ENCODE data around the gene ZFAND3. TPM values are rescaled to one million over a fixed set of nuclear protein-coding genes. Genes with fewer than 3 reads are reported as not detected.

Gene ZFAND3
- total RNA-seq, 1 experiment from 2014 or later: 47.2 TPM

DNA sequence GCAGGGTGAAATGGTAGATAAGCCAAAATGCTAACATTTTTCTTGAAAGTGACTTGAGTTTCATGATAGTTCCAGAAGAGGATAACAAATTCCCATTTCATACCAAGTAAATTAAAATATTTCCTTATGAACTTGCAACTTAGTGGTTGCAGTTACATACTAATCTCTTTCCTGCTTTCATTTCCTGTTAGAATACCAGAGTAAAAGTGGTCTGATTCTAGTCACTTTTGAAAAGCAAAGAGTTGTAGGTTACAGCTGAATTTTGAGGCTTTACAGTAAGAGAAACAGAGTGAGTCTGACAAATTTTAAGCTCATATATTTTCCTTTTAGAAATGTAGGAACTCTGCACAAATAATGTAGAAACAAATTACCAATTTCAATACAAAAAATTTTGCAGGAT lies 117.4 kb downstream of the ZFAND3 start:
- ChIA-PET RAD21 (ENCODE audit: low non-redundant PET in 1 of 2, low total read pairs in 2 of 2, uncharacterized antibody in 2 of 2, unreplicated experiment in 2 of 2) (no interaction called here), POLR2A (no interaction called here), CTCF (no interaction called here)
- no peak overlapping the region for H2AFZ ChIP-seq (ENCODE audit: low read depth, low read length, poor library complexity, severe bottlenecking)
- DNase-seq (ENCODE audit: low read depth, low spot score) (no peak), ATAC-seq (no peak)
- H3K4me3 ChIP-seq (replicated peaks in 1 of 2; ENCODE audit: low read depth in 1 of 2, low read length in 2 of 2): no peak overlapping the region
- peaks cover 31% of the 10 kb centered on the region for H3K79me2 ChIP-seq (ENCODE audit: insufficient read depth, low read length)
- intact Hi-C loops (cut with micrococcal nuclease): no loop called here
- no peaks in the 10 kb centered on the region for H3K27me3 ChIP-seq (ENCODE audit: insufficient read depth, low read length)
- TF ChIP-seq, protein P1, sequence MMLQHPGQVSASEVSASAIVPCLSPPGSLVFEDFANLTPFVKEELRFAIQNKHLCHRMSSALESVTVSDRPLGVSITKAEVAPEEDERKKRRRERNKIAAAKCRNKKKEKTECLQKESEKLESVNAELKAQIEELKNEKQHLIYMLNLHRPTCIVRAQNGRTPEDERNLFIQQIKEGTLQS (IDR thresholded peaks at IDR 0.05): no peak
- no peak for TF ChIP-seq CEBPB (IDR thresholded peaks at IDR 0.05; ENCODE audit: low read depth)
- no peak for TF ChIP-seq ELF1 (IDR thresholded peaks at IDR 0.05; ENCODE audit: borderline replicate concordance, low read depth)
- TF ChIP-seq CBX3 (IDR thresholded peaks at IDR 0.05; ENCODE audit: low read depth): no peak
- H3K27ac ChIP-seq (ENCODE audit: low read depth, low read length): no peak overlapping the region
- no TSS peak for BruUV-seq (replicated peaks)
- H3K4me2 ChIP-seq (ENCODE audit: low read length): no peak overlapping the region
- H3K9me2 ChIP-seq (ENCODE audit: insufficient read depth): no peaks in the 10 kb centered on the region
- H3K9ac ChIP-seq (ENCODE audit: low read length): no peak overlapping the region
- no peaks in the 10 kb centered on the region for H3K9me3 ChIP-seq (ENCODE audit: control insufficient read depth in 1 of 2, insufficient read depth in 1 of 2, low read depth in 1 of 2, low read length in 2 of 2)
- no peaks in the 10 kb centered on the region for H4K20me1 ChIP-seq (ENCODE audit: insufficient read depth)
- H3K36me3 ChIP-seq (ENCODE audit: control insufficient read depth in 1 of 2, insufficient read depth in 2 of 2, low read length in 2 of 2): no peaks in the 10 kb centered on the region
- H3K4me1 ChIP-seq (ENCODE audit: control insufficient read depth in 1 of 2, insufficient read depth in 2 of 2, low read length in 2 of 2): no peaks in the 10 kb centered on the region

DNA sequence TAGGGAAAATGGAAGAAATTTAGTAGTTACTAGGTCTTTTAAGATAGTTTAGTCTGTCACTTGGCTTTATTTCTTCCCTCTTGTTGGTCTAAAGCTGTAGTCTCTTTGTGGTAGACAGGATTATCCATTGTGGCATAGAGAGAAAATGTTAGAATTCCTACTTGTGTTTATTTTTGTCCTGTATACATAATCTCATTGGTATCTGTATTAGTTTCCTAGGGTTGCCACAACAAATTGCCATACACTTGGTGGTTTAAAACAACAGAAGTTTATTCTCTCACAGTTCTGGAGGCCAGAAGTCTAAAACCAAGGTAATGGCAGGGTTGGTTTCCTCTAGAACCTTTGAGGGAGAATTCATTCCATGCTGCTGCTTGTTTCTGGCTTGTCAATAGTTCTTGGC lies 119.4 kb downstream of the ZFAND3 start:
- H3K79me2 ChIP-seq (ENCODE audit: insufficient read depth, low read length): peaks cover 37% of the 10 kb centered on the region
- no peaks in the 10 kb centered on the region for H3K36me3 ChIP-seq (ENCODE audit: control insufficient read depth in 1 of 2, insufficient read depth in 2 of 2, low read length in 2 of 2)
- H3K4me2 ChIP-seq (ENCODE audit: low read length): no peak overlapping the region
- H3K4me1 ChIP-seq (ENCODE audit: control insufficient read depth in 1 of 2, insufficient read depth in 2 of 2, low read length in 2 of 2): no peaks in the 10 kb centered on the region
- ChIA-PET RAD21 (ENCODE audit: low non-redundant PET in 1 of 2, low total read pairs in 2 of 2, uncharacterized antibody in 2 of 2, unreplicated experiment in 2 of 2) (no interaction called here), POLR2A (no interaction called here), CTCF (no interaction called here)
- H3K9me3 ChIP-seq (ENCODE audit: control insufficient read depth in 1 of 2, insufficient read depth in 1 of 2, low read depth in 1 of 2, low read length in 2 of 2): no peaks in the 10 kb centered on the region
- TSS peak; percentile 6 for BruUV-seq (replicated peaks)
- ATAC-seq (no peak), DNase-seq (ENCODE audit: low read depth, low spot score) (no peak)
- intact Hi-C loops (cut with micrococcal nuclease): no loop called here
- H3K9me2 ChIP-seq (ENCODE audit: insufficient read depth): no peaks in the 10 kb centered on the region
- no peak overlapping the region for H2AFZ ChIP-seq (ENCODE audit: low read depth, low read length, poor library complexity, severe bottlenecking)
- H3K27ac ChIP-seq (ENCODE audit: low read depth, low read length): no peak overlapping the region
- H4K20me1 ChIP-seq (ENCODE audit: insufficient read depth): no peaks in the 10 kb centered on the region; the same call in 1 of the 2 replicates
- TF ChIP-seq EZH2 (IDR thresholded peaks at IDR 0.05): no peak
- TF ChIP-seq, protein P2, sequence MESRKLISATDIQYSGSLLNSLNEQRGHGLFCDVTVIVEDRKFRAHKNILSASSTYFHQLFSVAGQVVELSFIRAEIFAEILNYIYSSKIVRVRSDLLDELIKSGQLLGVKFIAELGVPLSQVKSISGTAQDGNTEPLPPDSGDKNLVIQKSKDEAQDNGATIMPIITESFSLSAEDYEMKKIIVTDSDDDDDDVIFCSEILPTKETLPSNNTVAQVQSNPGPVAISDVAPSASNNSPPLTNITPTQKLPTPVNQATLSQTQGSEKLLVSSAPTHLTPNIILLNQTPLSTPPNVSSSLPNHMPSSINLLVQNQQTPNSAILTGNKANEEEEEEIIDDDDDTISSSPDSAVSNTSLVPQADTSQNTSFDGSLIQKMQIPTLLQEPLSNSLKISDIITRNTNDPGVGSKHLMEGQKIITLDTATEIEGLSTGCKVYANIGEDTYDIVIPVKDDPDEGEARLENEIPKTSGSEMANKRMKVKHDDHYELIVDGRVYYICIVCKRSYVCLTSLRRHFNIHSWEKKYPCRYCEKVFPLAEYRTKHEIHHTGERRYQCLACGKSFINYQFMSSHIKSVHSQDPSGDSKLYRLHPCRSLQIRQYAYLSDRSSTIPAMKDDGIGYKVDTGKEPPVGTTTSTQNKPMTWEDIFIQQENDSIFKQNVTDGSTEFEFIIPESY (IDR thresholded peaks at IDR 0.05; ENCODE audit: extremely low read depth, insufficient replicate concordance, low read length): no peak
- H3K27me3 ChIP-seq (ENCODE audit: insufficient read depth, low read length): no peaks in the 10 kb centered on the region
- H3K4me3 ChIP-seq (replicated peaks in 1 of 2; ENCODE audit: low read depth in 1 of 2, low read length in 2 of 2): no peak overlapping the region
- H3K9ac ChIP-seq (ENCODE audit: low read length): no peak overlapping the region
